Esophagus squamous epithelium (tissue), 5 donors: ENCODE results near the gene ATXN1. TPM values are rescaled to one million over a fixed set of nuclear protein-coding genes. Genes with fewer than 3 reads are reported as not detected.
A peak's percentile ranks its signal among the peaks of the same experiment; 100 is the strongest.

Source experiments
- DNase-seq: peaks from one replicate; lab custom pipeline; 2025; lab: John Stamatoyannopoulos, UW
- H3K27ac ChIP-seq, 4 donors: fragments of 200-600 bp; sonication (generic); one replicate each; pipeline ENCODE4 v1.5.1; 2016 to 2019; ENCODE audit warnings: mild to moderate bottlenecking in 1 of 4
- H3K27me3 ChIP-seq, 4 donors: fragments of 200-600 bp; sonication (generic); 1 replicate in 3 of 4; 2 replicates in 1 of 4; pipeline versions ENCODE4 v1.5.1 to v1.6.0; 2017 to 2021; ENCODE audit warnings: antibody characterized with exemption in 1 of 4
- H3K36me3 ChIP-seq, 3 donors: fragments of 200-600 bp; sonication (generic); one replicate each; pipeline ENCODE4 v1.5.1; 2016 to 2019
- H3K4me1 ChIP-seq, 3 donors: fragments of 200-600 bp; sonication (generic); one replicate each; pipeline ENCODE4 v1.5.1; 2017 to 2019
- H3K4me3 ChIP-seq, 4 donors: fragments of 200-600 bp; sonication (generic); 1 replicate in 3 of 4; 2 replicates in 1 of 4; pipeline ENCODE4 v1.5.1; 2016 to 2019; ENCODE audit warnings: mild to moderate bottlenecking in 2 of 4, moderate library complexity in 1 of 4
- H3K9me3 ChIP-seq, 3 donors: fragments of 200-600 bp; sonication (generic); one replicate each; pipeline ENCODE4 v1.5.1; 2016 to 2019
- CTCF ChIP-seq, 6 experiments: fragments of 450-650 bp in 4 of 6; fragments of 200-600 bp in 2 of 6; sonication (generic) in 2 of 6; IDR thresholded peaks; one replicate each; pipeline ENCODE4 v1.5.1; 2016 to 2019; ENCODE audit warnings: antibody characterized with exemption in 6 of 6, mild to moderate bottlenecking in 4 of 6, moderate library complexity in 4 of 6
- POLR2A ChIP-seq, 4 donors: fragments of 450-650 bp; IDR thresholded peaks; one replicate each; pipeline ENCODE4 v1.6.1; 2017; ENCODE audit warnings: antibody characterized with exemption in 4 of 4, mild to moderate bottlenecking in 4 of 4, moderate library complexity in 3 of 4
- WGBS, 2 donors: methylation state at CpG; one replicate each; pipeline ENCODE4 v1.1.5; 2018; 5-methylcytosine and 5-hydroxymethylcytosine counted together
- intact Hi-C: fragments of 100-400 bp; cut with DNase I; formaldehyde crosslinking; loops from one replicate; pipeline ENCODE4 v1.15.0; 2022
- total RNA-seq, 4 donors: library from RNA; depleted of rRNA; stranded (reverse); fragments of >200 nt; gene quantifications; one replicate each; pipeline ENCODE4 v1.1.0, GENCODE V29; 2016
- donor health status: DM: yes; HTN: yes; CAD: no.

Gene ATXN1
- total RNA-seq, 4 donors from 2014 or later, result 17.5 to 50.5 (median 28.5) TPM

GRCh38 chr6:16334671-16335070 lies 426.6 kb downstream of the ATXN1 start:
- no peaks in the 10 kb centered on the region for H3K9me3 ChIP-seq
- no peaks in the 10 kb centered on the region for H3K36me3 ChIP-seq
- TF ChIP-seq POLR2A (IDR thresholded peaks at IDR 0.05), result no peak
- TF ChIP-seq CTCF (IDR thresholded peaks at IDR 0.05), result no peak
- peak overlapping the region; percentile 48 to 64 (median 62) for H3K27ac ChIP-seq
- intact Hi-C loops, result loop anchor here (5.0 to 10.0 kb wide), 3 partner anchors 70 to 438 kb away; no protein-coding TSS in a partner anchor
- H3K4me1 ChIP-seq, result peaks cover 60 to 87% (median 62%) of the 10 kb centered on the region in 3 donors
- H3K4me3 ChIP-seq, result no peak overlapping the region
- DNase-seq, result no peak
- WGBS, 2 donors, result 27 to 37% methylated on average over 3 of the region's 3 CpGs
- no peaks in the 10 kb centered on the region for H3K27me3 ChIP-seq

- peaks cover 55 to 76% (median 60%) of the 10 kb centered on the region in 3 donors for H3K4me1 ChIP-seq
- WGBS, 2 donors, result 25 to 62% methylated on average over 3 of the region's 3 CpGs
- peak overlapping the region; percentile 41 to 64 (median 51) for H3K27ac ChIP-seq
- no peak overlapping the region for H3K4me3 ChIP-seq
- no peaks in the 10 kb centered on the region for H3K27me3 ChIP-seq
- no peak for TF ChIP-seq CTCF (IDR thresholded peaks at IDR 0.05)
- TF ChIP-seq POLR2A (IDR thresholded peaks at IDR 0.05), result no peak
- DNase-seq, result no peak
- intact Hi-C loops, result loop anchor here (5.0 to 10.0 kb wide), 3 partner anchors 71 to 439 kb away; no protein-coding TSS in a partner anchor
- H3K9me3 ChIP-seq, result no peaks in the 10 kb centered on the region
- no peaks in the 10 kb centered on the region for H3K36me3 ChIP-seq
Measured at GRCh38 chr6:16333580-16333979, 427.7 kb downstream of the ATXN1 start.

GRCh38 chr6:16332175-16332542 lies 429.1 kb downstream of the ATXN1 start:
- intact Hi-C loops, result loop anchor here (5.0 to 10.0 kb wide), 3 partner anchors 73 to 440 kb away; no protein-coding TSS in a partner anchor
- no peaks in the 10 kb centered on the region for H3K27me3 ChIP-seq
- DNase-seq, result peak; percentile 41
- no peaks in the 10 kb centered on the region for H3K9me3 ChIP-seq
- H3K27ac ChIP-seq, result peak overlapping the region; percentile 20 to 64 (median 30)
- 4 to 14% methylated on average over 6 to 7 of the region's 7 CpGs for WGBS, 2 donors
- peaks cover 6 to 12% (median 7%) of the 10 kb centered on the region in 3 donors for H3K36me3 ChIP-seq
- TF ChIP-seq POLR2A (IDR thresholded peaks at IDR 0.05) (no peak), CTCF (IDR thresholded peaks at IDR 0.05) (peak; percentile 86 to 95 (median 94))
- H3K4me3 ChIP-seq, result peak overlapping the region in 1 of 4 donors; percentile 33
- peaks cover 47 to 62% (median 47%) of the 10 kb centered on the region in 3 donors for H3K4me1 ChIP-seq

GRCh38 chr6:16331384-16332174 lies 429.7 kb downstream of the ATXN1 start:
- WGBS, 2 donors, result 24 to 26% methylated on average over 11 of the region's 11 CpGs
- intact Hi-C loops, result loop anchor here (5.0 to 10.0 kb wide), 3 partner anchors 73 to 441 kb away; no protein-coding TSS in a partner anchor
- Histone ChIP-seq H3K9me3 (no peaks in the 10 kb centered on the region), H3K27me3 (no peaks in the 10 kb centered on the region), H3K27ac (peak overlapping the region; percentile 2 to 35 (median 22)), H3K36me3 (peaks cover 6 to 17% (median 11%) of the 10 kb centered on the region in 3 donors), H3K4me3 (peak overlapping the region in 1 of 4 donors; percentile 33), H3K4me1 (peaks cover 41 to 56% (median 41%) of the 10 kb centered on the region in 3 donors)
- DNase-seq, result no peak
- TF ChIP-seq POLR2A (IDR thresholded peaks at IDR 0.05) (no peak), CTCF (IDR thresholded peaks at IDR 0.05) (peak; percentile 82 to 95 (median 92))

GRCh38 chr6:16329233-16329632 lies 432.0 kb downstream of the ATXN1 start:
- no peaks in the 10 kb centered on the region for H3K27me3 ChIP-seq
- H3K27ac ChIP-seq, result no peak overlapping the region
- intact Hi-C loops, result no loop called here
- WGBS, 2 donors, result 80 to 81% methylated on average over 6 of the region's 6 CpGs
- TF ChIP-seq CTCF (IDR thresholded peaks at IDR 0.05), result no peak
- no peak for TF ChIP-seq POLR2A (IDR thresholded peaks at IDR 0.05)
- no peak overlapping the region for H3K4me3 ChIP-seq
- H3K4me1 ChIP-seq, result peaks cover 20 to 33% (median 23%) of the 10 kb centered on the region in 3 donors
- H3K9me3 ChIP-seq, result no peaks in the 10 kb centered on the region
- H3K36me3 ChIP-seq, result peaks cover 6 to 33% (median 11%) of the 10 kb centered on the region in 3 donors
- no peak for DNase-seq
